K562 (cell line): ENCODE results near the gene CCDC136. TPM values are rescaled to one million over a fixed set of nuclear protein-coding genes. Genes with fewer than 3 reads are reported as not detected.
A peak's percentile ranks its signal among the peaks of the same experiment; 100 is the strongest.

Experiments
- BRD4 ChIP-seq: fragments of 200-600 bp; sonication (generic); IDR thresholded peaks from 2 replicates; pipeline ENCODE4 v1.6.1; 2017; ENCODE audit warnings: inconsistent platforms
- CBX5 ChIP-seq: IDR thresholded peaks from 2 replicates; pipeline ENCODE4 v1.6.1; 2014; ENCODE audit warnings: low read depth, borderline replicate concordance
- CEBPB ChIP-seq: fragments of 450-650 bp; IDR thresholded peaks from 2 replicates; pipeline ENCODE4 v1.6.1; 2016; ENCODE audit warnings: missing genetic modification characterization, missing compliant biosample characterization
- ELF1 ChIP-seq: fragments of 200-800 bp; sonication (Bioruptor generic); IDR thresholded peaks from 2 replicates; pipeline ENCODE4 v1.6.1; 2016; ENCODE audit warnings: missing genetic modification characterization, missing compliant biosample characterization
- HDAC2 ChIP-seq: fragments of 450-650 bp; IDR thresholded peaks from 2 replicates; pipeline ENCODE4 v1.6.1; 2016; ENCODE audit warnings: mild to moderate bottlenecking
- ILF3 ChIP-seq: fragments of 450-650 bp; IDR thresholded peaks from 2 replicates; pipeline ENCODE4 v1.6.1; 2018; ENCODE audit warnings: antibody characterized with exemption, mild to moderate bottlenecking, moderate library complexity, borderline replicate concordance
- PHF20 ChIP-seq: fragments of 450-650 bp; IDR thresholded peaks from 2 replicates; pipeline ENCODE4 v1.6.1; 2018; ENCODE audit not compliant: partially characterized antibody
- PRMT5 ChIP-seq: sonication (generic); formaldehyde crosslinking; IDR thresholded peaks from 2 replicates; pipeline ENCODE4 v1.5.0; 2020; ENCODE audit warnings: missing genetic modification reagents
- SIN3B ChIP-seq: fragments of 450-650 bp; IDR thresholded peaks from 2 replicates; pipeline ENCODE4 v1.6.1; 2017; ENCODE audit warnings: low read depth, mild to moderate bottlenecking, moderate library complexity
- TCF7L2 ChIP-seq: fragments of 150-350 bp; IDR thresholded peaks from 2 replicates; pipeline ENCODE4 v1.6.1; 2016; ENCODE audit warnings: low read depth, mild to moderate bottlenecking, low read length, moderate library complexity
- TRIM28 ChIP-seq: fragments of 450-650 bp; IDR thresholded peaks from 2 replicates; pipeline ENCODE4 v1.6.1; 2017
- ZBED1 ChIP-seq: IDR thresholded peaks from 2 replicates; pipeline ENCODE4 v1.6.1; 2014
- ZFPM2 ChIP-seq: fragments of 250-450 bp; sonication (Bioruptor Pico); IDR thresholded peaks from 2 replicates; pipeline ENCODE4 v1.5.1; 2022; ENCODE audit warnings: mild to moderate bottlenecking
- ZNF165 ChIP-seq: fragments of 250-450 bp; sonication (Bioruptor Pico); IDR thresholded peaks from 2 replicates; pipeline ENCODE4 v1.4.0; 2020; ENCODE audit warnings: borderline replicate concordance
- ZNF175 ChIP-seq: fragments of 200-800 bp; sonication (Bioruptor generic); IDR thresholded peaks from 2 replicates; pipeline ENCODE4 v1.6.1; 2016; ENCODE audit warnings: low read depth, mild to moderate bottlenecking, missing genetic modification characterization, missing compliant biosample characterization
- ZNF695 ChIP-seq: fragments of 450-650 bp; formaldehyde crosslinking; IDR thresholded peaks from 2 replicates; pipeline ENCODE4 v1.4.0; 2020; ENCODE audit warnings: mild to moderate bottlenecking, moderate library complexity
- ZNF79 ChIP-seq: fragments of 250-450 bp; sonication (Bioruptor Pico); IDR thresholded peaks from 2 replicates; pipeline ENCODE4 v1.4.0; 2020; ENCODE audit warnings: low read depth, mild to moderate bottlenecking, moderate library complexity
- polyA plus RNA-seq, 8 experiments: library from polyadenylated mRNA; depleted of rRNA in 4 of 8; stranded (reverse) in 5 of 8; unstranded in 3 of 8; fragments of >200 nt; fragmentation: Nextera tagmentation in 2 of 8; fragmentation: Illumina TruSeq in 1 of 8; extraction: Ambion mirVana in 2 of 8; extraction: Trizol in 1 of 8; gene quantifications; 2 replicates each; pipeline versions ENCODE4 v1.2.1 to v1.2.3, GENCODE V29; 2011 to 2014; ENCODE audit warnings: inconsistent platforms in 1 of 8, missing spikeins in 1 of 8
- total RNA-seq, 7 experiments: library from RNA; depleted of rRNA in 6 of 7; stranded (reverse); fragments of >200 nt in 6 of 7; fragmentation: Illumina TruSeq in 2 of 7; extraction: Trizol in 2 of 7; gene quantifications; 2 replicates each; pipeline versions ENCODE4 v1.2.1 to v1.2.3, GENCODE V29; 2011 to 2021; ENCODE audit warnings: low replicate concordance in 1 of 7
- TF ChIP-seq, protein P1 (sequence below): fragments of 250-450 bp; sonication (Bioruptor Pico); IDR thresholded peaks from 2 replicates; pipeline ENCODE4 v1.5.0; 2022; ENCODE audit warnings: mild to moderate bottlenecking
- TF ChIP-seq, protein P2 (sequence below): sonication (generic); formaldehyde crosslinking; IDR thresholded peaks from 2 replicates; pipeline ENCODE4 v1.8.0; 2023; ENCODE audit warnings: mild to moderate bottlenecking, missing genetic modification reagents
- TF ChIP-seq, protein P3 (sequence below): conservative IDR thresholded peaks from 2 replicates; pipeline ENCODE4 v1.6.1; 2011; ENCODE audit warnings: low read depth, mild to moderate bottlenecking, low read length; ENCODE audit not compliant: control insufficient read depth
- TF ChIP-seq, protein P4 (sequence below): fragments of 450-650 bp; IDR thresholded peaks from 2 replicates; pipeline ENCODE4 v1.6.1; 2016; ENCODE audit warnings: missing biosample characterization, missing genetic modification characterization
- TF ChIP-seq, protein P5 (sequence below): fragments of 250-450 bp; sonication (Bioruptor Pico); IDR thresholded peaks from 2 replicates; pipeline ENCODE4 v1.5.0; 2020; ENCODE audit warnings: mild to moderate bottlenecking

Gene CCDC136
- total and polyA plus RNA-seq, 9 of the 15 experiments (the other 6 are each of a cell fraction or from before 2014, with no cell fraction given) = 2.4 to 40.8 (median 26.5) TPM

DNA sequence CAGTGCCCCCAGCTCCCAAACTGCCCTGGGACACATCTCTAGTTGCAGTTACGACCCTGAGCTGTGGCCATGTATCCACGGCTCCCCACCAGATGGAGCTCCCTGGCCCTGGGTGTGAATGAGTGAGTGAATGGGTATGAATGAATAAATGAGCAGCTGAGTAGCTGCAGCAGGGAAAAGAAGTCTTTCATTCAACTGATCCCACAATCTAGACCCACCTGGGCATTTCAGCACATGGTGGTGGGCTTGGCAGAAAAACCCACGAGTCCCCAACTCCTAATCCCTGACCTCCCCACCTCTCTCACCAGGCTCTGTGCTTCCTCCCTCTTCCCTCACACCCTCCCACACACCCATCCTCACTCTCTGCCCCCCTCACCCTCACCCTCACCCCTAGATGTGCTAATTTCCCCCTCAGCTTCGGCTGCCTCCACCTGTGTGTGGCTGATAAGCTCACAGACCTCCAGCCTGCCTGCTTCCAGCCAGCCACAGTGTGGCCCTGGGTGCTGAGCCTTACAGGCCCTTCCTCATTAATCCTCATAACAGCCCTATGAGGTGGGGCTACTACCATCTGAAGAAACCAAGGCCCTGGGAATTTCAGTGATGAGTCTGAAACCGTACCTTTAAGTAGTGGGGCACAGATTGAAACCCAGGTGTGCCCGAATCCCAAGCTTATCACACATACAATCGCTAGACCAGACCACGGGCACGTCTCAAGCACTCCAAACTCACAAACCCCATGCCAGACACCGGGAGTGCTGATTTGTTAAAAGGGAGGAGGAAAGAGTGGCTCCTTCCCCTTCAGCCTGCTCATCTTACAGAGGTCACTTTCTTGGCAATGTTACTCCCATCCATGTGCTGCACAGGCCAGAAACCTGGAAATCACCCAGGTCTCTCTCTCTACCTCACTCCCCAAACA lies 68.6 kb downstream of the CCDC136 start (continued):
- TF ChIP-seq, protein P1, sequence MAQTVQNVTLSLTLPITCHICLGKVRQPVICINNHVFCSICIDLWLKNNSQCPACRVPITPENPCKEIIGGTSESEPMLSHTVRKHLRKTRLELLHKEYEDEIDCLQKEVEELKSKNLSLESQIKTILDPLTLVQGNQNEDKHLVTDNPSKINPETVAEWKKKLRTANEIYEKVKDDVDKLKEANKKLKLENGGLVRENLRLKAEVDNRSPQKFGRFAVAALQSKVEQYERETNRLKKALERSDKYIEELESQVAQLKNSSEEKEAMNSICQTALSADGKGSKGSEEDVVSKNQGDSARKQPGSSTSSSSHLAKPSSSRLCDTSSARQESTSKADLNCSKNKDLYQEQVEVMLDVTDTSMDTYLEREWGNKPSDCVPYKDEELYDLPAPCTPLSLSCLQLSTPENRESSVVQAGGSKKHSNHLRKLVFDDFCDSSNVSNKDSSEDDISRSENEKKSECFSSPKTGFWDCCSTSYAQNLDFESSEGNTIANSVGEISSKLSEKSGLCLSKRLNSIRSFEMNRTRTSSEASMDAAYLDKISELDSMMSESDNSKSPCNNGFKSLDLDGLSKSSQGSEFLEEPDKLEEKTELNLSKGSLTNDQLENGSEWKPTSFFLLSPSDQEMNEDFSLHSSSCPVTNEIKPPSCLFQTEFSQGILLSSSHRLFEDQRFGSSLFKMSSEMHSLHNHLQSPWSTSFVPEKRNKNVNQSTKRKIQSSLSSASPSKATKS = no peak
- TF ChIP-seq HDAC2 (peak; percentile 98), CBX5 (peak; percentile 76; the same call in 1 of the 2 replicates), ZNF175 (CRISPR knock-in tag) (no peak), TRIM28 (peak; percentile 81; the same call in 1 of the 2 replicates), ZNF695 (CRISPR knock-in tag) (no peak), BRD4 (no peak), ZBED1 (no peak; the same call in 1 of the 2 replicates), CEBPB (tag) (peak; percentile 76), ZFPM2 (no peak), ZNF165 (CRISPR knock-in tag) (no peak), ILF3 (0 out of 2 replicates have a peak, but pooled peaks have one; percentile 14), ELF1 (tag) (no peak), PHF20 (no peak), SIN3B (no peak), PRMT5 (CRISPR knock-in tag) (no peak), TCF7L2 (no peak), ZNF79 (CRISPR knock-in tag) (no peak)
- TF ChIP-seq, protein P2, sequence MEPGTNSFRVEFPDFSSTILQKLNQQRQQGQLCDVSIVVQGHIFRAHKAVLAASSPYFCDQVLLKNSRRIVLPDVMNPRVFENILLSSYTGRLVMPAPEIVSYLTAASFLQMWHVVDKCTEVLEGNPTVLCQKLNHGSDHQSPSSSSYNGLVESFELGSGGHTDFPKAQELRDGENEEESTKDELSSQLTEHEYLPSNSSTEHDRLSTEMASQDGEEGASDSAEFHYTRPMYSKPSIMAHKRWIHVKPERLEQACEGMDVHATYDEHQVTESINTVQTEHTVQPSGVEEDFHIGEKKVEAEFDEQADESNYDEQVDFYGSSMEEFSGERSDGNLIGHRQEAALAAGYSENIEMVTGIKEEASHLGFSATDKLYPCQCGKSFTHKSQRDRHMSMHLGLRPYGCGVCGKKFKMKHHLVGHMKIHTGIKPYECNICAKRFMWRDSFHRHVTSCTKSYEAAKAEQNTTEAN = peak; percentile 81; the same call in 1 of the 2 replicates
- TF ChIP-seq, protein P3, sequence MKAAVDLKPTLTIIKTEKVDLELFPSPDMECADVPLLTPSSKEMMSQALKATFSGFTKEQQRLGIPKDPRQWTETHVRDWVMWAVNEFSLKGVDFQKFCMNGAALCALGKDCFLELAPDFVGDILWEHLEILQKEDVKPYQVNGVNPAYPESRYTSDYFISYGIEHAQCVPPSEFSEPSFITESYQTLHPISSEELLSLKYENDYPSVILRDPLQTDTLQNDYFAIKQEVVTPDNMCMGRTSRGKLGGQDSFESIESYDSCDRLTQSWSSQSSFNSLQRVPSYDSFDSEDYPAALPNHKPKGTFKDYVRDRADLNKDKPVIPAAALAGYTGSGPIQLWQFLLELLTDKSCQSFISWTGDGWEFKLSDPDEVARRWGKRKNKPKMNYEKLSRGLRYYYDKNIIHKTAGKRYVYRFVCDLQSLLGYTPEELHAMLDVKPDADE = peak; percentile 77; the same call in 1 of the 2 replicates
- TF ChIP-seq, protein P4, sequence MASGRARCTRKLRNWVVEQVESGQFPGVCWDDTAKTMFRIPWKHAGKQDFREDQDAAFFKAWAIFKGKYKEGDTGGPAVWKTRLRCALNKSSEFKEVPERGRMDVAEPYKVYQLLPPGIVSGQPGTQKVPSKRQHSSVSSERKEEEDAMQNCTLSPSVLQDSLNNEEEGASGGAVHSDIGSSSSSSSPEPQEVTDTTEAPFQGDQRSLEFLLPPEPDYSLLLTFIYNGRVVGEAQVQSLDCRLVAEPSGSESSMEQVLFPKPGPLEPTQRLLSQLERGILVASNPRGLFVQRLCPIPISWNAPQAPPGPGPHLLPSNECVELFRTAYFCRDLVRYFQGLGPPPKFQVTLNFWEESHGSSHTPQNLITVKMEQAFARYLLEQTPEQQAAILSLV (tag) = 0 out of 2 replicates have a peak, but pooled peaks have one; percentile 13
- TF ChIP-seq, protein P5, sequence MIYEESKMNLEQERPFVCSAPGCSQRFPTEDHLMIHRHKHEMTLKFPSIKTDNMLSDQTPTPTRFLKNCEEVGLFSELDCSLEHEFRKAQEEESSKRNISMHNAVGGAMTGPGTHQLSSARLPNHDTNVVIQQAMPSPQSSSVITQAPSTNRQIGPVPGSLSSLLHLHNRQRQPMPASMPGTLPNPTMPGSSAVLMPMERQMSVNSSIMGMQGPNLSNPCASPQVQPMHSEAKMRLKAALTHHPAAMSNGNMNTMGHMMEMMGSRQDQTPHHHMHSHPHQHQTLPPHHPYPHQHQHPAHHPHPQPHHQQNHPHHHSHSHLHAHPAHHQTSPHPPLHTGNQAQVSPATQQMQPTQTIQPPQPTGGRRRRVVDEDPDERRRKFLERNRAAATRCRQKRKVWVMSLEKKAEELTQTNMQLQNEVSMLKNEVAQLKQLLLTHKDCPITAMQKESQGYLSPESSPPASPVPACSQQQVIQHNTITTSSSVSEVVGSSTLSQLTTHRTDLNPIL (CRISPR knock-in tag) = no peak
